HUES48 (cell line): ENCODE data around the gene GPR108.
A peak's percentile ranks its signal among the peaks of the same experiment; 100 is the strongest.
"Not testable (repeated sequence)": the region's sequence is repeated elsewhere in the genome, so short reads cannot be mapped to it uniquely, and the experiment has no call there.

Experiments used
- H3K27ac ChIP-seq: one replicate; pipeline ENCODE4 v1.7.0; 2013; ENCODE audit warnings: low read depth, low read length, inconsistent platforms
- H3K27me3 ChIP-seq: 2 replicates; pipeline ENCODE4 v1.6.1; 2013; ENCODE audit warnings: mild to moderate bottlenecking, low read length; ENCODE audit not compliant: control insufficient read depth, insufficient read depth
- H3K36me3 ChIP-seq: 2 replicates; pipeline ENCODE4 v1.6.1; 2013; ENCODE audit warnings: low read length; ENCODE audit not compliant: control insufficient read depth, insufficient read depth
- H3K4me1 ChIP-seq: 2 replicates; pipeline ENCODE4 v1.6.1; 2013; ENCODE audit warnings: mild to moderate bottlenecking, low read length; ENCODE audit not compliant: control insufficient read depth, insufficient read depth
- H3K4me3 ChIP-seq: 2 replicates; pipeline ENCODE4 v1.5.1; 2013; ENCODE audit warnings: mild to moderate bottlenecking, low read depth, low read length
- H3K9ac ChIP-seq: 2 replicates; pipeline ENCODE4 v1.6.1; 2013; ENCODE audit warnings: mild to moderate bottlenecking, low read depth, low read length, moderate library complexity
- H3K9me3 ChIP-seq: 2 replicates; pipeline ENCODE4 v1.6.1; 2013; ENCODE audit warnings: low read length; ENCODE audit not compliant: control insufficient read depth, insufficient read depth

Gene GPR108

DNA sequence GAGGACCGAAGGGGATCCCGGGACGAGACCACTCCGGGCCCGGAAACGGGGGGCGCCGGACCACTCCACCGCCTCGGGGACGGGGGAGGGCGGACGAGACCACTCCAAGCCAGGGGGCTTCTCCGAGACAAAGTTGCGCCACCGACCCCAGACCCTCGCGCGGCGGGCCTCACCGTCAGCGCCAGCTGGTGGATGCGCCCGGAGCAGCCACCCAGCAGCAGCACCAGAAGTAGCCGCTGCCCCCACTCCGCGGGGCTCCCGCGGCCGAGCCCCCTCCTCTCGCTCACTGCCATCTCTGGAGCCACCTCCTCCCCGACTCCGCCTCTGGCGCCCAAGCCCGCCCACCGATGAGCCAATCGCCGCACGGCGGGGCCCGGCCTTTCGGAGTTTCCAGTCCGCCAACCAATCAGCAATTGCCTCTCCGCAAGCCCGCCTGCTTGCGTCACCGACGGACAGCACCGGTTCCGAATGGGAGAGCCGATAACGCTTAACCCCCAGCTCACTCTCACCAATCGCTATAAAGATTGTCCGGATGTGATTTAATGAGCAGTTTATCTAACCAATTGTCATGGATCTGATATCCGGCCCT lies at the start of gene GPR108:
GPR108 (minus strand) TSS at position 297 of the 589 bp plus-strand sequence; CDS start at position 293, 4 bp downstream.
- Histone ChIP-seq H3K27ac (peak within 1 kb of the TSS; percentile 99), H3K9me3 (no peaks in the 10 kb centered on the region), H3K9ac (peak within 1 kb of the TSS; percentile 90), H3K4me1 (peaks cover 33% of the 10 kb centered on the region), H3K36me3 (peaks cover 11% of the 10 kb centered on the region), H3K27me3 (no peaks in the 10 kb centered on the region), H3K4me3 (peak within 1 kb of the TSS; percentile 78)

- H3K27me3 ChIP-seq, result no peaks in the 10 kb centered on the region
- H3K36me3 ChIP-seq, result no peaks in the 10 kb centered on the region
- H3K9me3 ChIP-seq, result peaks cover 30% of the 10 kb centered on the region
- no peak overlapping the region for H3K4me3 ChIP-seq
- H3K9ac ChIP-seq, result no peak overlapping the region
- H3K4me1 ChIP-seq, result no peaks in the 10 kb centered on the region
- H3K27ac ChIP-seq, result no peak overlapping the region
Observed at GRCh38 chr19:6779206-6779605, 41.8 kb upstream of the GPR108 start.

GRCh38 chr19:6778386-6778785 lies 41.0 kb upstream of the GPR108 start:
- Histone ChIP-seq H3K9me3 (peaks cover 24% of the 10 kb centered on the region; the same call in 1 of the 2 replicates), H3K9ac (no peak overlapping the region), H3K36me3 (no peaks in the 10 kb centered on the region), H3K4me1 (no peaks in the 10 kb centered on the region), H3K4me3 (no peak overlapping the region), H3K27me3 (no peaks in the 10 kb centered on the region), H3K27ac (no peak overlapping the region)

DNA sequence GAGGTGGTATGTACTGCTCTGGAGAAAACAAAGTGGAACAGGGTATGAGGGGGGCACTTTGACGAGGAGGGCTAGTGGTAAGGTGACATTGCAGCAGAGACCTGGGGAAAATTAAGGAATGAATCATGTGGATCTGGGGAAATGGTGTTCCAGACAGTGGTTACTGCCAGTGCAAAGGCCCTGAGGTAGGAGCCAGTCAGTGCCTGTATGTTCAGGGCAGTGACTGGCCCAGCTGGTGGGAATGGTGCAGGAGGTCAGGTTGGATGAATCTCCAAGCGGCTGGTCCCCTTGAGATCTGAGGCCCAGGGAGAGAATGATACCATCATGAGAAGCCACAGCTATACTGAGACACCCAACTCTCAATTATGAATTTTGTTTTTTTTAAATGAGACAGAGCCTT lies 40.1 kb upstream of the GPR108 start:
- Histone ChIP-seq H3K4me3 (no peak overlapping the region), H3K27ac (no peak overlapping the region), H3K27me3 (no peaks in the 10 kb centered on the region), H3K9ac (no peak overlapping the region), H3K4me1 (no peaks in the 10 kb centered on the region), H3K36me3 (no peaks in the 10 kb centered on the region), H3K9me3 (peaks cover 22% of the 10 kb centered on the region; the same call in 1 of the 2 replicates)

DNA sequence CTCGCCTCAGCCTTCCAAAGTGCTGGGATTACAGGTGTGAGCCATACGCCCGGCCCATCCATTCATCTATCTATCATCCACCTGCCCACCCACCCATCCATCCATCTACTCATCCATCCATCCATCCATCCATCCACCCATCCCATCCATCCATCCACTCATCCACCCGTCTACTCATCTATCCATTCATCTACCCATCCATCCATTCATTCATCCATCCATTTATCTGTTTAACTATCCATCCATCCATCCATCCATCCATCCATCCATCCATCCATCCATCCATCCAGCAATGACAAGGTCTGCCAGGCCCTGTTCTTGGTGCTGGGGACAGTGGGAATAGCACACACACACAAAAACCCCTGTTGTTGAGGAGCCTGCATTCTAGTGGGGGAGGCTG lies 39.6 kb upstream of the GPR108 start:
- Histone ChIP-seq H3K9me3 (peaks cover 21% of the 10 kb centered on the region; the same call in 1 of the 2 replicates), H3K27me3 (no peaks in the 10 kb centered on the region), H3K9ac (no peak overlapping the region), H3K4me3 (no peak overlapping the region), H3K36me3 (no peaks in the 10 kb centered on the region), H3K27ac (no peak overlapping the region), H3K4me1 (no peaks in the 10 kb centered on the region)

- peaks cover 19% of the 10 kb centered on the region; the same call in 1 of the 2 replicates for H3K9me3 ChIP-seq
- not testable (repeated sequence) for H3K4me1 ChIP-seq, H3K9ac ChIP-seq, H3K27me3 ChIP-seq, H3K27ac ChIP-seq, H3K36me3 ChIP-seq, H3K4me3 ChIP-seq
Observed at GRCh38 chr19:6776045-6776444, 38.7 kb upstream of the GPR108 start.

DNA sequence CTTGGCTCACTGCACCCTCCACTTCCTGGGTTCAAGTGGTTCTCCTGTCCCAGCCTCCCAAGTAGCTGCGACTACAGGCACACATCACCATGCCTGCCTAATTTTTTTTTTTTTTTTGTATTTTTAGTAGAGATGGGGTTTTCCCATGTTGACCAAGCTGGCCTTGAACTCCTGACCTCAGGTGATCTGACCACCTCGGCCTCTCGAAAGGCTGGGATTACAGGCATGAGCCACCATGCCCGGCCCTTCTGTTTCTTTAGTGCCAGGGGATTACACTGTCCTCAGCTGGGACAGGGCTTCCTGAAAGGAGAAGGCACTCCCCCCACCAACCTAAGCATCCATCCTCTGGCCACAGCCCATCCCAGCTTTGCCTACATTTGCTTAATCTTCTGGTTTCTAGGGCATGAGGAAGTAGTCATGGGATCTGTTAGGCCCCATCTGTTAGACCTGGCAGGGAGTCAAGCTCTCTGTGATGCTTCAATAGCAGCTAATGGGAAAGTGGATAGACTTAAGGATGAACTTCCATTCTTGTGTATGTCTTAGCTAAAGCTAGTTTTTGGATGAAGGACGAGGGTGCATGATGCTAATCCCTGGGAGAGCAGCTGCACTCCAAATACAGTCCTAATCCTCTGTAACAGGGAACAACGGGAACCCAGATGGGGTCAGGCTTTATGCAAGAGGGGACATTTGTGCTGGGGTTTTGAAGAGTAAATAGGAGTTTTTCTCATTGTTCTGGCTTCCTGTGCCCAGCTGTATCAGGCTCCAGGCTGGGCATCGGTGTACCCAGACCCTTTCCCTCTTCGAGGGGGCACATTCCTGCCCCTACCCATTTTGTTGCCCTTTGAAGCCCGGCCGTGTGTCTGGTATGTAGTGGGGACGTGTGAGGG lies 37.7 kb upstream of the GPR108 start:
- no peaks in the 10 kb centered on the region for H3K27me3 ChIP-seq

GRCh38 chr19:6773323-6773931 lies 36.0 kb upstream of the GPR108 start:
- no peak overlapping the region for H3K4me3 ChIP-seq
- H3K4me1 ChIP-seq, result no peaks in the 10 kb centered on the region
- no peaks in the 10 kb centered on the region for H3K36me3 ChIP-seq
- H3K9ac ChIP-seq, result no peak overlapping the region
- no peak overlapping the region for H3K27ac ChIP-seq
- peaks cover 15% of the 10 kb centered on the region; the same call in 1 of the 2 replicates for H3K9me3 ChIP-seq
- H3K27me3 ChIP-seq, result no peaks in the 10 kb centered on the region

More for the DNA sequence above, 37.7 kb upstream of the GPR108 start:
- H3K9ac ChIP-seq, result no peak overlapping the region
- H3K4me3 ChIP-seq, result no peak overlapping the region
- no peaks in the 10 kb centered on the region for H3K4me1 ChIP-seq
- H3K9me3 ChIP-seq, result peaks cover 16% of the 10 kb centered on the region; the same call in 1 of the 2 replicates
- H3K27ac ChIP-seq, result no peak overlapping the region
- H3K36me3 ChIP-seq, result no peaks in the 10 kb centered on the region

- Histone ChIP-seq H3K9ac (no peak overlapping the region), H3K27ac (no peak overlapping the region)
Observed at GRCh38 chr19:6772866-6773322, 35.5 kb upstream of the GPR108 start.

DNA sequence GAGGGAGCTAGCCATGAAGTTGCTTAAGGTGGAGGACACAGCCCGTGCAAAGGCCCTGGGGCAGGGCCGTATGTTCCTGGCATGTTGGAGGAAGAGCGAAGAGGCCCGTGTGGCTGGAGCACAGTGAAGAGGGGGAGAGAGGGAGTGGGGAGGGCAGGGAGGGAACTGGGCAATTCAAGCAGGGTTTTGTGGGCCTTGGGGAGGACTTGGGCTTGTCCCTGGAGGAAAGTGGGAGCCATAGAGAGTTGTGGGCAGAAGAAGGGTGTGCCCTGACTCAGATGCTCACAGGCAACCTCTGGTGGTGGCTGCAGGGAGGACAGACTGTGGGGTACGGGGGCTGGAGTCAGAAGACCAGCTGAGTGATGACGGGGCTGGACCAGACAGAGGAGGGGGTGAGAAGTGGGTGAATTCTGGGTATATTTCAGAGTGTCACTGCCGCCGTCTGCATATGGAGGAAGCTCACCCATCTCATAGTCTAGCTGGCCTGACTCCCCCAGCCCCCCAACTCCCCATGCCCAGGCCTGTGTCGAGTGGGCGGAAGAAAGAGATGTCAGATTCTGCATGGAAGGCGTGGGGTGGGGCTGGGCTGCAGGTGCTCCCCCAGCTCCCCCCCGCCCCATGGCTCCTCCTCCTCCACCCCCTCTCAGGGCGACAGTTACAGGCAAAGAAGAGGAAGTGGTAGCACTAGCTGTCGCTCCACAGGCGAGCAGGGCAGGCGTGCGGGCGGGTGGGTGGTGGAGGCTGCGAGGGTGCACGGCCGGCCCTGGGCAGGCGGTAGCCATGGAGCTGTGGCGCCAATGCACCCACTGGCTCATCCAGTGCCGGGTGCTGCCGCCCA lies 34.9 kb upstream of the GPR108 start, which contains the start of gene VAV1:
VAV1 (plus strand) TSS at position 681 of the 838 bp plus-strand sequence; CDS start at position 781, 100 bp downstream.
- no peak within 1 kb of the TSS for H3K9ac ChIP-seq
- H3K4me1 ChIP-seq, result no peaks in the 10 kb centered on the region
- no peak within 1 kb of the TSS for H3K4me3 ChIP-seq
- no peaks in the 10 kb centered on the region for H3K27me3 ChIP-seq
- H3K9me3 ChIP-seq, result peaks cover 5% of the 10 kb centered on the region; the same call in 1 of the 2 replicates
- H3K36me3 ChIP-seq, result no peaks in the 10 kb centered on the region
- no peak within 1 kb of the TSS for H3K27ac ChIP-seq

More at GRCh38 chr19:6772866-6773322, 35.5 kb upstream of the GPR108 start:
- H3K4me3 ChIP-seq, result no peak overlapping the region
- no peaks in the 10 kb centered on the region for H3K27me3 ChIP-seq
- peaks cover 10% of the 10 kb centered on the region; the same call in 1 of the 2 replicates for H3K9me3 ChIP-seq
- H3K4me1 ChIP-seq, result no peaks in the 10 kb centered on the region
- no peaks in the 10 kb centered on the region for H3K36me3 ChIP-seq
